Transverse colon (tissue), 4 donors: ENCODE data around the gene IFT81.

ENCODE experiments used
- EP300 ChIP-seq: sonication (generic); formaldehyde crosslinking; IDR thresholded peaks from one replicate; pipeline ENCODE4 v1.6.1; 2017; ENCODE audit warnings: antibody characterized with exemption, low read depth
- POLR2A ChIP-seq: fragments of 450-650 bp; IDR thresholded peaks from one replicate; pipeline ENCODE4 v1.6.1; 2016; ENCODE audit warnings: antibody characterized with exemption, mild to moderate bottlenecking, moderate library complexity
- POLR2AphosphoS5 ChIP-seq, 3 donors: sonication (generic); formaldehyde crosslinking; IDR thresholded peaks; one replicate each; pipeline ENCODE4 v1.6.1; 2016; ENCODE audit warnings: antibody characterized with exemption in 3 of 3
- TF ChIP-seq, protein P1 (sequence below), 5 experiments: fragments of 200-600 bp in 3 of 5; fragments of 450-650 bp in 2 of 5; sonication (generic) in 3 of 5; IDR thresholded peaks; 1 replicate in 2 of 5; 2 replicates in 3 of 5; pipeline ENCODE4 v1.5.1; 2016 to 2017; ENCODE audit warnings: antibody characterized with exemption in 5 of 5, inconsistent platforms in 3 of 5, mild to moderate bottlenecking in 2 of 5, moderate library complexity in 1 of 5

- TF ChIP-seq, protein P1, sequence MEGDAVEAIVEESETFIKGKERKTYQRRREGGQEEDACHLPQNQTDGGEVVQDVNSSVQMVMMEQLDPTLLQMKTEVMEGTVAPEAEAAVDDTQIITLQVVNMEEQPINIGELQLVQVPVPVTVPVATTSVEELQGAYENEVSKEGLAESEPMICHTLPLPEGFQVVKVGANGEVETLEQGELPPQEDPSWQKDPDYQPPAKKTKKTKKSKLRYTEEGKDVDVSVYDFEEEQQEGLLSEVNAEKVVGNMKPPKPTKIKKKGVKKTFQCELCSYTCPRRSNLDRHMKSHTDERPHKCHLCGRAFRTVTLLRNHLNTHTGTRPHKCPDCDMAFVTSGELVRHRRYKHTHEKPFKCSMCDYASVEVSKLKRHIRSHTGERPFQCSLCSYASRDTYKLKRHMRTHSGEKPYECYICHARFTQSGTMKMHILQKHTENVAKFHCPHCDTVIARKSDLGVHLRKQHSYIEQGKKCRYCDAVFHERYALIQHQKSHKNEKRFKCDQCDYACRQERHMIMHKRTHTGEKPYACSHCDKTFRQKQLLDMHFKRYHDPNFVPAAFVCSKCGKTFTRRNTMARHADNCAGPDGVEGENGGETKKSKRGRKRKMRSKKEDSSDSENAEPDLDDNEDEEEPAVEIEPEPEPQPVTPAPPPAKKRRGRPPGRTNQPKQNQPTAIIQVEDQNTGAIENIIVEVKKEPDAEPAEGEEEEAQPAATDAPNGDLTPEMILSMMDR (IDR thresholded peaks at IDR 0.05) = no peak
- TF ChIP-seq POLR2AphosphoS5 (IDR thresholded peaks at IDR 0.05) (no peak), POLR2A (no peak), EP300 (no peak)
These were observed 106.5 kb downstream of the IFT81 start for GRCh38 chr12:110230655-110231054.
